Vagina (tissue), 2 donors: Measurements from ENCODE around the gene AIPL1. TPM values are rescaled to one million over a fixed set of nuclear protein-coding genes. Genes with fewer than 3 reads are reported as not detected.

Experiments
- DNase-seq, 2 donors: peaks; one replicate each; pipeline ENCODE4 v3.0.0-alpha.2; 2017; ENCODE audit errors: extremely low spot score in 2 of 2
- H3K27ac ChIP-seq: fragments of 200-600 bp; sonication (generic); one replicate; pipeline ENCODE4 v1.5.1; 2019
- H3K27me3 ChIP-seq: fragments of 200-600 bp; sonication (generic); one replicate; pipeline ENCODE4 v1.5.1; 2019
- H3K36me3 ChIP-seq, 2 donors: fragments of 200-600 bp; sonication (generic); one replicate each; pipeline ENCODE4 v1.5.1; 2017 to 2019
- H3K4me1 ChIP-seq: fragments of 200-600 bp; sonication (generic); one replicate; pipeline ENCODE4 v1.5.1; 2019
- H3K4me3 ChIP-seq, 2 donors: fragments of 200-600 bp; sonication (generic); 1 replicate in 1 of 2; 2 replicates in 1 of 2; pipeline ENCODE4 v1.5.1; 2016 to 2019
- H3K9me3 ChIP-seq: fragments of 200-600 bp; sonication (generic); one replicate; pipeline ENCODE4 v1.5.1; 2019
- CTCF ChIP-seq, 3 experiments: fragments of 450-650 bp in 2 of 3; fragments of 200-600 bp in 1 of 3; sonication (generic) in 1 of 3; IDR thresholded peaks; one replicate each; pipeline ENCODE4 v1.5.1; 2017 to 2019; ENCODE audit warnings: antibody characterized with exemption in 3 of 3, mild to moderate bottlenecking in 2 of 3, moderate library complexity in 2 of 3
- POLR2A ChIP-seq, 2 donors: fragments of 450-650 bp; IDR thresholded peaks; one replicate each; pipeline ENCODE4 v1.6.1; 2017; ENCODE audit warnings: antibody characterized with exemption in 2 of 2, mild to moderate bottlenecking in 2 of 2, moderate library complexity in 2 of 2
- POLR2AphosphoS5 ChIP-seq, 2 donors: sonication (generic); formaldehyde crosslinking; IDR thresholded peaks; one replicate each; pipeline ENCODE4 v1.9.0; 2017; ENCODE audit warnings: antibody characterized with exemption in 2 of 2, mild to moderate bottlenecking in 2 of 2, low read depth in 1 of 2; ENCODE audit not compliant: insufficient read depth in 1 of 2
- intact Hi-C: fragments of 100-400 bp; cut with DNase I; formaldehyde crosslinking; loops from one replicate; pipeline ENCODE4 v1.15.1; 2023
- total RNA-seq: library from RNA; depleted of rRNA; stranded (reverse); fragments of >200 nt; gene quantifications from one replicate; pipeline ENCODE4 v1.2.3, GENCODE V29; 2016

AIPL1 gene
- total RNA-seq, 1 donor from 2014 or later, result not detected

- Histone ChIP-seq H3K4me3 (no peak overlapping the region), H3K9me3 (no peaks in the 10 kb centered on the region), H3K36me3 (no peaks in the 10 kb centered on the region), H3K27me3 (no peaks in the 10 kb centered on the region), H3K27ac (no peak overlapping the region), H3K4me1 (peaks cover 23% of the 10 kb centered on the region)
- intact Hi-C loops, result no loop called here
- no peak for TF ChIP-seq CTCF (IDR thresholded peaks at IDR 0.05)
- no peak for TF ChIP-seq POLR2A (IDR thresholded peaks at IDR 0.05)
- no peak for TF ChIP-seq POLR2AphosphoS5 (IDR thresholded peaks at IDR 0.05; ENCODE audit: insufficient read depth in 1 of 2, low read depth in 1 of 2)
- no peak for DNase-seq
Measured at GRCh38 chr17:6474906-6475305, 40.0 kb upstream of the AIPL1 start.

- H3K4me1 ChIP-seq, result peaks cover 23% of the 10 kb centered on the region
- no peaks in the 10 kb centered on the region for H3K36me3 ChIP-seq
- intact Hi-C loops, result no loop called here
- no peaks in the 10 kb centered on the region for H3K9me3 ChIP-seq
- no peak overlapping the region for H3K4me3 ChIP-seq
- no peak overlapping the region for H3K27ac ChIP-seq
- TF ChIP-seq POLR2A (IDR thresholded peaks at IDR 0.05) (no peak), CTCF (IDR thresholded peaks at IDR 0.05) (no peak), POLR2AphosphoS5 (IDR thresholded peaks at IDR 0.05; ENCODE audit: insufficient read depth in 1 of 2, low read depth in 1 of 2) (no peak)
- no peaks in the 10 kb centered on the region for H3K27me3 ChIP-seq
- no peak for DNase-seq
Measured at GRCh38 chr17:6474376-6474775, 39.5 kb upstream of the AIPL1 start.

- H3K4me1 ChIP-seq, result peaks cover 23% of the 10 kb centered on the region
- no peak overlapping the region for H3K27ac ChIP-seq
- no peak overlapping the region for H3K4me3 ChIP-seq
- TF ChIP-seq CTCF (IDR thresholded peaks at IDR 0.05), result peak in 2 of 3 experiments; percentile 71 to 86
- TF ChIP-seq POLR2A (IDR thresholded peaks at IDR 0.05), result no peak
- intact Hi-C loops, result no loop called here
- H3K9me3 ChIP-seq, result no peaks in the 10 kb centered on the region
- no peaks in the 10 kb centered on the region for H3K27me3 ChIP-seq
- DNase-seq, result no peak
- H3K36me3 ChIP-seq, result no peaks in the 10 kb centered on the region
Measured at GRCh38 chr17:6473128-6473767, 38.3 kb upstream of the AIPL1 start.

- Histone ChIP-seq H3K4me1 (peaks cover 23% of the 10 kb centered on the region), H3K9me3 (no peaks in the 10 kb centered on the region), H3K36me3 (no peaks in the 10 kb centered on the region), H3K27ac (no peak overlapping the region), H3K4me3 (no peak overlapping the region), H3K27me3 (no peaks in the 10 kb centered on the region)
- TF ChIP-seq CTCF (IDR thresholded peaks at IDR 0.05) (no peak), POLR2AphosphoS5 (IDR thresholded peaks at IDR 0.05; ENCODE audit: insufficient read depth in 1 of 2, low read depth in 1 of 2) (no peak), POLR2A (IDR thresholded peaks at IDR 0.05) (no peak)
- intact Hi-C loops, result no loop called here
- no peak for DNase-seq
Measured at GRCh38 chr17:6472517-6472916, 37.6 kb upstream of the AIPL1 start.

- no peak for DNase-seq
- no peak overlapping the region for H3K27ac ChIP-seq
- TF ChIP-seq CTCF (IDR thresholded peaks at IDR 0.05) (no peak), POLR2AphosphoS5 (IDR thresholded peaks at IDR 0.05; ENCODE audit: insufficient read depth in 1 of 2, low read depth in 1 of 2) (no peak), POLR2A (IDR thresholded peaks at IDR 0.05) (no peak)
- no peaks in the 10 kb centered on the region for H3K36me3 ChIP-seq
- no peaks in the 10 kb centered on the region for H3K27me3 ChIP-seq
- peaks cover 23% of the 10 kb centered on the region for H3K4me1 ChIP-seq
- no peak overlapping the region for H3K4me3 ChIP-seq
- no peaks in the 10 kb centered on the region for H3K9me3 ChIP-seq
- intact Hi-C loops, result no loop called here
Measured at GRCh38 chr17:6471531-6472465, 36.9 kb upstream of the AIPL1 start.
